HG02852 (cell line): Measurements from ENCODE around the gene DGKZ.
A peak's percentile ranks its signal among the peaks of the same experiment; 100 is the strongest.

Experiments
- ATAC-seq: cut with Tn5 transposase; IDR thresholded peaks from one replicate; pipeline ENCODE4 v1.9.1; 2021; ENCODE audit warnings: mild to moderate bottlenecking, moderate library complexity; ENCODE audit not compliant: unreplicated experiment

The DGKZ gene

DNA sequence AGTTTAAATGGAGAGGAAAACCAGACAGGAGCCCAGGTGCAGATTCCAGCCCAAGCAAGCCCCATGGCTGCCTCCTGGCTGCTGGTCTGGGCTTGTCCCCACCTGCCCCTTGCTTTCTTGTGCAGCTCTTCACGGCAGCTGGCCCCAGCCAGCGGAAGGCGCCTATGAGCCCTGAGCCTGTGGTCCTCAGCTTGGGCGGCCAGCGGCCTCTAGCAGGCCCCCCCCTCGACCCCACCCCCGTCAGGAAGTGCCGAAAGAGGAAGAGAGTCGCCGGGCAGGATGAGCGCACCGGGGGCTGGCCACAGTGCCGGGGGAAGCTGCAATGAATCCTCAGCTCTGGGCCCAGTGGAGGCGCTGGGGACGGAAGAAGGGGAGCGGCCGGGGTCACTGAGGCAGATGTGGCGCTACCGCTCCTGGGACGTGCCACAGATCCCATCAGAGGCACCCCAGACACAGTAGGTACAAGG is 2.1 kb upstream of the DGKZ start:
- ATAC-seq: no peak

DNA sequence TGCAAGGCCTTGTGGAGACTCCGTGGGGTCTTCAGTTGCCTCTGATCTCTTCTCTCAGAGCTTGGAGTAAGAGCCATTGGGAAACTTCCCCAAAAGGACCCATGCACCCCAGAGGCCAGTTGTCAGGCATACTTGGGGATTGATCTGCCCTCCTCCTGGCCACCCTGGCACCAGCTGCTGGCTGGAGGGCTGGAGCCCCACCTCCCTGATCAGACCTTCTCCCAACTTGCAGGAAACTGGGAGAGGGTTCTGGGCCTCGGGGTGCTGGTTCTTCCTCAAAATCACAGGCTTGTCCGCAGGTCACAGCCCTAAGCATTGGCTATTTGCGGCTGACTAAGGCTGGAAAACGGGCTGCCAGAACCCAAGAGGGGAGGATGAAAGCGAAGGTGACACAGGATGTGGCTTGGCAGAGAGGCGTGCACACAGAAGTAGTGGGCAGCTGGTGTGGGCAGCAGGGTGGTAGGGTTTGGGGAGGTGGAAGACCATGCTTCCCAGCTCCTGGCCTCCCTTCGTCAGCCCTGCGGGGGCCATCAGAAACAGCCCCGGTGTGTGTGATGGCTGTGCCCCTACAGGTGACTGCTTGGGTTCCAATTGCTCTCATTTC is 1.3 kb upstream of the DGKZ start:
- ATAC-seq: no peak

DNA sequence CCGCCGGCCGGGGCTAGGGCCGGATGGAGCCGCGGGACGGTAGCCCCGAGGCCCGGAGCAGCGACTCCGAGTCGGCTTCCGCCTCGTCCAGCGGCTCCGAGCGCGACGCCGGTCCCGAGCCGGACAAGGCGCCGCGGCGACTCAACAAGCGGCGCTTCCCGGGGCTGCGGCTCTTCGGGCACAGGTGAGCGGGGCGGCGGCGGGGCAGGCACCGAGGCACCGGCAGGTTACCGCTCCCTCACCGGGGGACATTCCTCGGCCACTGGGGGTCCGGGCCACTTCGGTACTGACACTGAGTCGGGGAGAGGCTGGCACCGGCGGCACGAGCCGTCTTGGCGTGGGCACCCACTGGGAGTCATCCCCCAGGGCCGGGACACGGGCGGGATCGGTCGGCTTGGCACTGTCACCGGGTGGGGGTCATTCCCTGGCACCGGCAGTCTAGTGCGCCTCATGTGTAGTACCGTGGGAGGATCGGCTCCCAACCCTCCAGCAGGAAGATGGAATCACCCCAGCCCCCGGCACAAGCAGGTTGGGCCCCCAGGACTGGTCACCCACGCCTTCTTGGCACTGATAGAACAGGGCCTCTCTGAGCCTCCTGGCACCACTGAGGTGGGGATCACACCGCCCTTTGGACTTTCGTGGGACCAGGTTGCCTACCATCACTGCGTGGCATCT is 511 bp downstream of the DGKZ start:
- ATAC-seq: peak; percentile 0

GRCh38 chr11:46348566-46349401 is 1.5 kb downstream of the DGKZ start:
- ATAC-seq: no peak

- no peak for ATAC-seq
Observed at GRCh38 chr11:46350695-46351094, 3.4 kb downstream of the DGKZ start.

DNA sequence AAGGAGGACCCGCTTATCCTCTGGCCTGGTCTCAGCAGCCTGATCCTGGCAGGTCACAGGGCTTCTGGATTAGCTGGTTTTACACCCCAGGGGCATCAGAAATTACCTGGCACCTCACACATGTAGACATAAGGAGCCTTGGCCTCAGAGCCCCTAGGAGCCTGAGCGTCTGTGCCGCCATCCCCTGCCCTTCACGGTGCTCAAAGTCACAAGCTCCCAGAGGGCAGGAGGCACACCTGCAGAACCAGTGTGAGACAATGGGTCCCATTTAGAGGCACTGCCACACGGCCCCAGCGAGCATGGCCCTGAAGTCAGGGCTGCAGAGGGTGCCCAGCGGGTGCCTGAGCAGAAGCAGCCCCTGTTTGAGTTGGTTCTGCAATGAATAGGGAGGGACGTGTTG is 3.9 kb downstream of the DGKZ start:
- ATAC-seq: no peak

- ATAC-seq: no peak
Observed at GRCh38 chr11:46351606-46352005, 4.3 kb downstream of the DGKZ start.

DNA sequence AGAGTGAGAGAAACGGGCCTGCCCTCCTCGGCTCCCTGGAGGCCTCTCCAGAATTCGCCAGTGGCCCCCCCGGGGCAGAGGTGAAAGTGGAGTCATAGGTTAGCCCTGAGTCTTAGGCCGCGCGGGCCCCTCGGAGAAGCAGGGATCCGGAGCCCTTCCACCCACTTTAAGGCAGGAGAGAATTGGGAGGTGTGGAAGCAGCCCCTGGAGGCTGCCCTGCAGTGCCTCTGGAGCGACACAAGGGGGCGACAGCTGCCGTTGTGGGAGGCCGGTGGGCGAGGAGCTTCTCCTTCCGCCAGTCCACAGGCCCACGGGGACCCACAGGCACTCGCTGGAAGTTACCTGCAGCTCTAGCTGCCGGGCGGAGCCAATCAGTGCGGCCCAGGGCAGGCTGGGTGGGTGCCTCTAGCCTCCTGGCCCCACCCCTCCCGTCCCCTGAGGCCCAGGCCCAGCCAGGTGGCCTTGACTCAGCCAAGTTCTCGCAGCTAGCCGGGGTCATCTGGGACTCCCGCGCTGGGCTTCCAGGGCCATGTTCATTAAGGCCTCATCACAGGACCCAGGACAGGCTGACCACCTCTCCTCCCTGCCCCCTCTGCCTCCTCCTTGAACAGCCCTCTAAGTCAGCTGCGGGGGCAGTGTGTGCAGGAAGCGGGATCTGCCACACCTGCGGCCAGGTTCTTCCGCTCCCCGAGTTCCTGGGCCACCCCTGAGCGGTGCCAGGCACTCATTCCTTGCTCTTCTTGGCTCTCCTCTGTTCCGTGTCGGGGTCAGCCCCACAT is 5.0 kb downstream of the DGKZ start:
- ATAC-seq: no peak

- ATAC-seq: no peak
Observed at GRCh38 chr11:46353698-46354097, 6.4 kb downstream of the DGKZ start.

GRCh38 chr11:46356924-46357482 is 9.7 kb downstream of the DGKZ start:
- no peak for ATAC-seq

GRCh38 chr11:46357483-46357936 is 10.2 kb downstream of the DGKZ start:
- no peak for ATAC-seq

DNA sequence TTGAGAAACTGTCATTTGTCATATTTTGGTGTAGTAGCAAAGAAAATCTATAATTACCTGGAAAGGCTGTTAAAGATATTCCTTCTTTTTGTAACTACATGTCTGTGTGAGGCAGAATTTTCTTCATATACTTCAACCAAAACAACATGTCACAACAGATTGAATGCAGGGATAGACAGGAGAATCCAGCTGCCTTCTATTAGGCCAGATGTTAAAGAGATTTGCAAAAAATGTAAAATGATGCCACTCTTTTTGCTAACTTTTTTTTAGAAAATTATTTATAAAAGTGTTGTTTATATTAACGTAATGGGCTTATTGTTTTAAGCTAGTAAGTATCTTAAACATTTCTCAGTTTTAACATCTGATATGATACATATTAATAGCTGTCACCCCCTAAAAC is 12.7 kb downstream of the DGKZ start:
- ATAC-seq: no peak

DNA sequence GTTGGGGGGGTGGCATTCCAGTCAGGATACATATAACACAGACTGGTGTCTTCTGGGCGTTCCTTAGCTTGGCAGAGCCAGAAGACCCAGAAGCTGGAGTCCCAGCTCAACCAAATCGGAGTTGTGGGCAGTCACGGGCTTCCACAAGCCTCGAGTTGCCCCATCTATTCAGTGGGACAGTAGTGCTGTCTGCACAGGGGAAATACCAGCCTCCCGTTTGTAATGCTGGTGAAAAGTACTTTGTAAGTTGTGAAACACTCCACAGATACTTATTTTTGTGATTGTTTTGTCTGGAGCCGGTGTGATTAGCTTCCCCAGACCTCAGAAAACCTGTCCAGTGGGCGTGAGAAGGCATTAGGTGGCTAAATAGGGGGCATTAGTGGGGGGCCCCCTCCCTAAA is 13.6 kb downstream of the DGKZ start:
- ATAC-seq: peak; percentile 36

DNA sequence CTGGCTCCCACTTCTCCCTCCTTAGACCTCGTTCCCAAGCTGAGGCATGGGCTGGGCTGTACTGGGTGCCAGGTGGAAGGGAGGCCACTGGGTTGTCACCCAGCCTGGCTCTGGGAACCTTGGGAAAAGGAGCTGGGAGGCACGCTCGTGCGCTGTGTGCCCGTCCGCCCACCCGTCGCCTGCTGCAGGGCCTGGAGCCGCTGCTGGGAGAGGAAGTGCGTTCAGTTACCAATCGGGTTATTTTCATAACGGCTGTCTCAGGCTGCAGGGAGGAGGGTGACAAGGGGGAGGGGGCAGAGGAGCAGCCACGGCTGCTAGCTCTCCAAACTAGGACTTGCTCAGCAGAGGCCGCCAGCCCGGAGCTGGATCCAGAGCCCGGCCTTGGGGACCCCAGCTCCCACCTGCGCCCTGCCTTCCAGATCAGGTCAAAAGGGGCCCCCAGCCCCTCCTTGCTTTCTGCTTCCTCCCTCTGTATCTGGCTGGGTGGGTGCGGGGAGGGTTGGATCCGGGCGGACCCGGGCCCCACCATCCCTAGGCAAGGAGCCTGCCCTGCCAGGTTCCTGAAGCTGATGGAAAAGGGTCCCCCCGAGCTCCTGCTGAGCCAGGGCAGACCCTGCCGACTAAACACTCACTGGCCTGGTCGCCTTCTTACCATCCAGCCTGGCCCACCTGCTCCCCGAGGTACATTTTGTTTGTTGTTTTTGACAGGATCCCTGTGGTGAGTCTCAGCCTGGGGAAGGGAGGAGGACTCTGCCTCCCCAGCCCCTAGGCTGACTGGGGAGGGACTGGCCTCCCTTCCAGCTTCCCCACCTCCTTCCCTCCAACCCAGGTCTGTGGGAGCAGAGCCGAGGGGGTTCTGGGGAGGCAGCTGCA is 14.3 kb downstream of the DGKZ start:
- peak; percentile 92 for ATAC-seq

DNA sequence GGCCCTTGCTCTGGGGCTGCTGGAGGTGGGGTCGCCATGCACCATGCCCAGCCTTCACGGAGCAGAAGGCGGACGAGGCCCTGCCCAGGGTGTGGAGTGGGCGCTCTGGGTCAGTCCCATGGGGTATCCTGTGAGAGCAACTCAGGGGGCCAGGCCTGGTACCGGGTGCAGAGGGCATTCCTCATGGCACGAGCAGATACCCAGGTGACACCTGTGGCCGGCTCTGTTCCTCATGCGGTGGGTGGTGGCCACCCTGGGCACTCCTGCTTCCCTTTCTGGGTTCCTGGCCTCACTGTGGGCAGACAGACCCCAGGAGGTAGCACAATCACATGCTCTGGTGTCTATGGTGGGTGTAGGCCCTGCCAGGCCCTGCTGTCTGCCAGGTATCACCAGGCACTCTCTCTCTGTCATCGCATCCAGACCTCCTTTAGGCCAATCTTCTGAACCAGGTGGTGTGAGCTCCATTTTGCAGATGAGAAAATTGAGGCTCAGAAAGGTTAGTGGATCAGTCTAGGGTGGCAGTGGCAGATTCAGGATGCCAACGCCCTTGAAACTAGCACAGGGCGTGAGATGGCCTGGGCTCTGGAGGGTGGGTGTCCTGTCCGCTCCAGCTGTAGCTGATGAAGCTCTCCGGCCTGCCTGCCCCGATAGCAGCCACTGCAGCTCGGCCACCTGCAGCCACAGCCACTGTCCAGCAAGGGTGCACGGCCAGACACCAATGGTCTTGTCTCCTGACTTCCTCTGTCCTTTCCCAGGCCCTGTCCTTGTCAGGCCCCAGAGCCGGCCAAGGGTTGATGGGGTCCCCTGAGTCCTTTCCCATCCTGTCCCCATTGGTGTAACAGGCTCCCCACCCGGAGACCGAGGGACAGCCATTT is 15.1 kb downstream of the DGKZ start:
- ATAC-seq: no peak

DNA sequence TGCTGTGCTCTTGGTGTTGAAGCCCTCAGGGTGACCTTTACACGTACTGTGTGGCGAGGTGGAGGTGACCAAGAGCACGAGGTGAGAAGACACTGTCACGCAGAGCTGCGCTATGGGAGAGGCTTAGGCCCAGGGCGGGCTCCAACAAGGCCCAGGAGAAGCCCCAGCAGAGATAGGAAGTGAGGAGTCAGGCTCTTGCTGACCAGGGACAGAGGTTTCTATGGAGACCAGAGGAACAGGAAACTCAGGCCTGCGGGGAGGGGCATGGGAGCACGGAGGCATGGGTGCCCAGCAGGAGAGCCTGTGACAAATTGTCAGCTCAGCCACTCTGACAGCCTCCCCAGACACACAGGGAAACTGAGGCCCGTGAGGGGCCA is 15.8 kb downstream of the DGKZ start:
- no peak for ATAC-seq

GRCh38 chr11:46363455-46364005 is 16.3 kb downstream of the DGKZ start:
- no peak for ATAC-seq

DNA sequence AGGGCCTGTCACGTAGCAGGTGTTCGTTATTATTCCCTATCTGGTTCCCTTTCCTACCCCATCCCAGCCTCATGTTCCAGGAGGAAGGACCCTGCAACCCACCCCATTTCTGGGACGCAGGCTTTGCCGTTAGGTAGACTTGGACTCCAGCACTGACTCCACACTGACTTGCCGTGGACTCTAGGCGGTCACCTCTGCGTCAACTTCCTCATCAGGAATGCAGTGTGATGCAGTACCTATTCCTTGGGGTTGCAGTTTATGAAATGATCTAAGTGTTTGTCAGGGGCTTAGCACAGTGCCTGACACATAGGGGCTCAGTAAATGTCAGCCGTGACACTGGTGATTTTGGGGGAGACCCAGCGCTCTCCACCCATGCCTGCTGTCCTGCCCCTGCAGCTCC is 16.8 kb downstream of the DGKZ start:
- no peak for ATAC-seq

GRCh38 chr11:46364791-46365190 is 17.5 kb downstream of the DGKZ start:
- ATAC-seq: no peak
